ENCODE measurements around the gene SEZ6L2.

Gene SEZ6L2

DNA sequence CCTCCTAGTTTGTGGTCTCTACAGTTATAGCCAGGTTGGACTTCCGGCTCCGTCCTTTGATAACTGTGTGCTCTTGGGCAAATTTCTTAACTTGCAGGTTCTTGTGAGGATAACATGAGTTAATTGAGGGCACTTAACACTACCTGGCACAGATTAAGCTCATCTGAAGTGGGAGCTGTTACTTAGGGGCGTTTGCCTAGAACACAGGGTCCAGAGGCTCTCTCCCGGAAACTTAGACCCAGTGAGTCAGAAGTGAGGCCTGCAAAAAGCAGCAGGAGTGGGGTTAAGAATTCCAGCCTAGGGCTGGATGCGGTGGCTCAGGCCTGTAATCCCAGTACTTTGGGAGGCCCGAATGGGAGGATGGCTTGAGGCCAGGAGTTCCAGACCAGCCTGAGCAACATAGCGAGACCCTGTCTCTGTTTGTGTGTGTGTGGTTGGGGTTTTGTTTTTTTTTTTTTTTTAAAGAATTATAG lies 77.7 kb downstream of the SEZ6L2 start:
- DNase-seq (ENCODE audit: low spot score), result peak; percentile 55

Measured in LoVo (cell line).